GM21576 (cell line): Measurements from ENCODE around the gene FCN2.

Experiments used
- ATAC-seq: cut with Tn5 transposase; IDR thresholded peaks from one replicate; pipeline ENCODE4 v1.9.1; 2021; ENCODE audit warnings: mild to moderate bottlenecking, moderate library complexity; ENCODE audit not compliant: unreplicated experiment

The FCN2 gene

GRCh38 chr9:134887686-134888602, 7.3 kb downstream of the FCN2 start:
- ATAC-seq: no peak

GRCh38 chr9:134888603-134889190, 8.1 kb downstream of the FCN2 start:
- no peak for ATAC-seq

- no peak for ATAC-seq
These were observed 9.0 kb downstream of the FCN2 start for GRCh38 chr9:134889386-134890154.

GRCh38 chr9:134890155-134890495, 9.5 kb downstream of the FCN2 start:
- ATAC-seq: no peak

- ATAC-seq: no peak
These were observed 10.4 kb downstream of the FCN2 start for GRCh38 chr9:134891053-134891452.

GRCh38 chr9:134891713-134892112, 11.1 kb downstream of the FCN2 start:
- no peak for ATAC-seq

- ATAC-seq: no peak
These were observed 11.6 kb downstream of the FCN2 start for GRCh38 chr9:134892221-134892620.

GRCh38 chr9:134892820-134893420, 12.3 kb downstream of the FCN2 start:
- no peak for ATAC-seq

GRCh38 chr9:134894136-134894860, 13.7 kb downstream of the FCN2 start:
- ATAC-seq: no peak

GRCh38 chr9:134895097-134895496, 14.5 kb downstream of the FCN2 start:
- no peak for ATAC-seq

- ATAC-seq: no peak
These were observed 14.9 kb downstream of the FCN2 start for GRCh38 chr9:134895567-134895907.

- no peak for ATAC-seq
These were observed 15.6 kb downstream of the FCN2 start for GRCh38 chr9:134895908-134896833.

GRCh38 chr9:134896834-134897583, 16.4 kb downstream of the FCN2 start:
- no peak for ATAC-seq

GRCh38 chr9:134897584-134898170, 17.1 kb downstream of the FCN2 start:
- no peak for ATAC-seq

GRCh38 chr9:134898319-134898718, 17.7 kb downstream of the FCN2 start:
- ATAC-seq: no peak

- no peak for ATAC-seq
These were observed 18.6 kb downstream of the FCN2 start for GRCh38 chr9:134899168-134899567.

GRCh38 chr9:134899818-134900217, 19.2 kb downstream of the FCN2 start:
- no peak for ATAC-seq

GRCh38 chr9:134902936-134903335, 22.3 kb downstream of the FCN2 start:
- no peak for ATAC-seq
